Mesothelial cell of epicardium (in vitro differentiated cells): ENCODE data around the gene KIAA1614. TPM values are rescaled to one million over a fixed set of nuclear protein-coding genes. Genes with fewer than 3 reads are reported as not detected.

ENCODE experiments used
- DNase-seq, 2 experiments: peaks; one replicate each; pipeline ENCODE4 v3.0.0; 2021; ENCODE audit warnings: low spot score in 2 of 2; ENCODE audit not compliant: unreplicated experiment in 2 of 2
- H3K27ac Mint-ChIP-seq: 2 replicates; pipeline ENCODE4 v1.8.0; 2021; ENCODE audit warnings: mixed read lengths
- H3K27me3 Mint-ChIP-seq: 2 replicates; pipeline ENCODE4 v1.8.0; 2021; ENCODE audit warnings: low read depth, mixed read lengths
- H3K36me3 Mint-ChIP-seq: 2 replicates; pipeline ENCODE4 v1.8.0; 2021; ENCODE audit warnings: mixed read lengths
- H3K4me1 Mint-ChIP-seq: 2 replicates; pipeline ENCODE4 v1.8.0; 2021; ENCODE audit warnings: mixed read lengths
- H3K4me3 Mint-ChIP-seq: 2 replicates; pipeline ENCODE4 v1.8.0; 2021; ENCODE audit warnings: mild to moderate bottlenecking, moderate library complexity, mixed read lengths
- H3K9me3 Mint-ChIP-seq: 2 replicates; pipeline ENCODE4 v1.8.0; 2021; ENCODE audit warnings: mixed read lengths
- CTCF ChIP-seq: fragments of 200-600 bp; sonication (generic); IDR thresholded peaks from one replicate; pipeline ENCODE4 v1.5.0; 2021; ENCODE audit warnings: antibody characterized with exemption; ENCODE audit not compliant: unreplicated experiment
- total RNA-seq: library from RNA; stranded (reverse); gene quantifications from 3 replicates; pipeline ENCODE4 v1.2.1, GENCODE V29; 2021

Gene KIAA1614
- total RNA-seq, 1 donor from 2014 or later: 7.3 TPM

- H3K27me3 Mint-ChIP-seq: no peaks in the 10 kb centered on the region
- DNase-seq: no peak
- TF ChIP-seq CTCF: no peak
- no peak overlapping the region for H3K4me3 Mint-ChIP-seq
- H3K9me3 Mint-ChIP-seq: no peaks in the 10 kb centered on the region
- H3K4me1 Mint-ChIP-seq: peaks cover 3% of the 10 kb centered on the region
- H3K36me3 Mint-ChIP-seq: peaks cover 2% of the 10 kb centered on the region
- H3K27ac Mint-ChIP-seq: no peak overlapping the region
Measured at GRCh38 chr1:180887841-180888240, 24.9 kb upstream of the KIAA1614 start.

- TF ChIP-seq CTCF: no peak
- no peaks in the 10 kb centered on the region for H3K36me3 Mint-ChIP-seq
- no peaks in the 10 kb centered on the region for H3K27me3 Mint-ChIP-seq
- H3K4me1 Mint-ChIP-seq: peaks cover 3% of the 10 kb centered on the region
- H3K27ac Mint-ChIP-seq: no peak overlapping the region
- no peak overlapping the region for H3K4me3 Mint-ChIP-seq
- DNase-seq: no peak
- H3K9me3 Mint-ChIP-seq: no peaks in the 10 kb centered on the region
Measured at GRCh38 chr1:180888870-180889269, 23.8 kb upstream of the KIAA1614 start.

GRCh38 chr1:180889325-180889724, 23.4 kb upstream of the KIAA1614 start:
- H3K27ac Mint-ChIP-seq: no peak overlapping the region
- no peaks in the 10 kb centered on the region for H3K36me3 Mint-ChIP-seq
- no peak for DNase-seq
- H3K4me1 Mint-ChIP-seq: peaks cover 3% of the 10 kb centered on the region
- no peaks in the 10 kb centered on the region for H3K27me3 Mint-ChIP-seq
- no peak overlapping the region for H3K4me3 Mint-ChIP-seq
- H3K9me3 Mint-ChIP-seq: no peaks in the 10 kb centered on the region
- TF ChIP-seq CTCF: no peak

- no peak for TF ChIP-seq CTCF
- H3K27ac Mint-ChIP-seq: no peak overlapping the region
- H3K4me1 Mint-ChIP-seq: peaks cover 3% of the 10 kb centered on the region
- H3K36me3 Mint-ChIP-seq: no peaks in the 10 kb centered on the region
- H3K9me3 Mint-ChIP-seq: no peaks in the 10 kb centered on the region
- no peak overlapping the region for H3K4me3 Mint-ChIP-seq
- H3K27me3 Mint-ChIP-seq: no peaks in the 10 kb centered on the region
- no peak for DNase-seq
Measured at GRCh38 chr1:180892272-180892671, 20.4 kb upstream of the KIAA1614 start.

GRCh38 chr1:180892675-180893074, 20.0 kb upstream of the KIAA1614 start:
- Mint-ChIP-seq H3K27me3 (no peaks in the 10 kb centered on the region), H3K36me3 (no peaks in the 10 kb centered on the region), H3K4me1 (peaks cover 3% of the 10 kb centered on the region), H3K4me3 (no peak overlapping the region), H3K9me3 (no peaks in the 10 kb centered on the region), H3K27ac (no peak overlapping the region)
- TF ChIP-seq CTCF: no peak
- no peak for DNase-seq

- Mint-ChIP-seq H3K27me3 (no peaks in the 10 kb centered on the region), H3K27ac (no peak overlapping the region), H3K4me3 (no peak overlapping the region), H3K9me3 (no peaks in the 10 kb centered on the region), H3K36me3 (no peaks in the 10 kb centered on the region), H3K4me1 (peaks cover 7% of the 10 kb centered on the region)
- TF ChIP-seq CTCF: no peak
- DNase-seq: no peak
Measured at GRCh38 chr1:180893614-180894013, 19.1 kb upstream of the KIAA1614 start.
